Ramos (cell line): ENCODE data around the gene IMP4.
"Not testable (repeated sequence)": the region's sequence is repeated elsewhere in the genome, so short reads cannot be mapped to it uniquely, and the experiment has no call there.

Experiments
- in situ Hi-C: fragments of 300-500 bp; cut with MboI; formaldehyde crosslinking; loops from one replicate; pipeline ENCODE4 v1.14.3; 2022; ENCODE audit warnings: low sequenced_read_pairs; ENCODE audit not compliant: unreplicated experiment

Gene IMP4

DNA sequence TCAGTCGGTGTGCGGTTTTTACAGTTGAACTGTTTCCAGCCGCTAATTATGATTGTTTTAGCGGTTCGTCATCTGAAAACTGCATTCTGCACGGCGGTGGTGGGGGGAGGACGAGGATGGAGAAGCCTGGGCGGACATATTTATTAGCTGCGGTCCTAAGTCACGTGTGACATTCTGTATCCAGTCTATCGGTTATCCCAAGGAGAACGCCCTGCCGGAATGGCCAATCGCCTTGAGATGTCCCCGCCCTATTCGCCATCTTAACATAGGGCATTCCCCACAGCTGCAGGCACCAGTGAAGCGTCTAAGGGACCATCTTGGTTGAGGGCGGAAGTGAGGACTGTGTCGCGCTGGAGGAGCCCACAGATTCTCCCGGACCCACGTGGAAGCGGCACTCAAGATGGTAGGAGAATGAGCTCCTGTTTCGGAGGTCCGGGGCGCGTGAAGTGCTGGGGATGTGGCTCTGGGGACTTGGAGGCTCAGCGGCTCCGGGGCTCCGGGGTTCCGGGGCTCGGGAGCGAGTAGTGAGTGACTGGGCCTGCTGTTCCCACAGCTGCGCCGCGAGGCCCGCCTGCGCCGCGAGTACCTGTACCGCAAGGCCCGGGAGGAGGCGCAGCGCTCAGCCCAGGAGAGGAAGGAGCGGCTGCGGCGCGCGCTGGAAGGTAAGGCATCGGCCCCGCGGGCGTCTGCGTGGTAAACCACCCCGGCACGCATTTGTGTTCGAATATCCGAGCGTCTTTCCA is at the start of gene IMP4:
IMP4 (plus strand) TSS at position 365 of the 743 bp plus-strand sequence; CDS start at position 401, 36 bp downstream.
- in situ Hi-C loops: no loop called here

DNA sequence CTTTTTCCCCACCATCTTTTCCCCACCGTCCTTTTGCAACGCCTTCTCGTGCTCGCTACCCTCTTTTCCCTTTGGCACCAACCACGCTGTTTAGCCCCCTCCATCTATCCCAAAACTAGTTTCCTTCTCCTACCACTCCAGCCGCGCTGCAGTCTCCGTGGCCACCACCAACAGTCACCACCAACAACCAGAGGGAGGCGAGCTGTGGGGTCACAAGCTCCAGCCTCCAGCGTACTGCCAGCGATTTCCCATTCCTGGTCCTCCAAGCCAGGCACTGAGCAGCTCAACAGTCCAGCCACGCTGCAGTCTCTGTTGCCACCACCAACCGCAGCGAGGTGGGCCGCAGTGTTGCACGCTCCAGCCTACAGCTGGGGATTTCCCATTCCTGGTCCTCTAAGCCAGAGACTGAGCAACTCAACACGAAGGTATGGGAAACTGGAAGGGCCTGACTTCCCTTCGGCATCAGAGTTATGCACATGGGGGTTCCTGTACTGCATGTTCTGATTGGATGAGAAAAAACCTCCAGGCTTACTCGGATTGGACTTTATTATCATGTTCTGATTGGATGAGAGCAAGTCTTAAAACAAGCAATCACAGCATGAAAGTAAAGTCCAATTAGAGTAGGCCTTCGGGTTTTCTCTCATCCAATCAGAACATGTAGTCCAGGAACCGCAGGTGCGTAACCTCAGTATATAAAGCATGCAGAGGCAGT is 42.3 kb upstream of the IMP4 start:
- in situ Hi-C loops: no loop called here

GRCh38 chr2:130300970-130301348 is 41.7 kb upstream of the IMP4 start:
- in situ Hi-C loops: no loop called here

GRCh38 chr2:130302164-130302886 is 40.4 kb upstream of the IMP4 start:
- in situ Hi-C loops: no loop called here

- in situ Hi-C loops: no loop called here
These were observed 39.5 kb upstream of the IMP4 start for GRCh38 chr2:130303169-130303568.

DNA sequence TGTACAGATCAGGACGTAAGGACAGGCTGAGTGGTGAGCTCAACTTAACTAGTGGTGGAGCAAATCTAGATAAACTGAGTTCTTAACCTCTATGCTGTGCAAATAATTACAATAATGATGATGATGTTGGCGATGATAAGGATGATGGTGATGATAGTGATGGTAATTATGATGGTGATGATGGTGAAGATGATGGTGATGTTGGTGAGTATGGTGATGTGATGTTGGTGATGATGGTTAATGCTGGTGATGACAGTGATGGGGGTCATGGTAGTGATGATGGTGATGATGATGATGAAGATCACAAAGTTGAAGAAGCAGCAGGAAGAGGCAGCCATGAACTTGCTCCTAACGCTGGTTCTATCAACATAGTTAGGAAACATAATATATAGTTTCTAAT is 38.0 kb upstream of the IMP4 start:
- in situ Hi-C loops: no loop called here

DNA sequence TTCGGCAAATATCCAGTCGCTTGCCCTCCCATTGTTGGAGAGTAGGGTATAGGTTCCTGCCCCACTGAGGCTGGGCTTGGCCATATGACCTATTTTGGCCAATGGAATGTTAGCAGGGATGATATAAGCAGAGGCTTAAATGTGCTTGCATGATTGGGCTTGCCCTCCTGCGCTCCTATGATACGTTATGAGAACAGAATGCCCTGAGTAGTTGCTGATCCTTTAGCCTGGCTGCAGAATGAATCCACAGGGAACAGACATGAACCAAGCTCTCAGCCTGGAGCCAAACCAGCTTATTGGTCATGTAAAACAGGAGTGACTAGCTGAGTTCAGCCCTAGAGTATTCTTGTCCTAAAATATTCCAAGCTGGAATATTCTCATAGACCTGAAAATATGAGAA is 34.8 kb upstream of the IMP4 start:
- in situ Hi-C loops: no loop called here

DNA sequence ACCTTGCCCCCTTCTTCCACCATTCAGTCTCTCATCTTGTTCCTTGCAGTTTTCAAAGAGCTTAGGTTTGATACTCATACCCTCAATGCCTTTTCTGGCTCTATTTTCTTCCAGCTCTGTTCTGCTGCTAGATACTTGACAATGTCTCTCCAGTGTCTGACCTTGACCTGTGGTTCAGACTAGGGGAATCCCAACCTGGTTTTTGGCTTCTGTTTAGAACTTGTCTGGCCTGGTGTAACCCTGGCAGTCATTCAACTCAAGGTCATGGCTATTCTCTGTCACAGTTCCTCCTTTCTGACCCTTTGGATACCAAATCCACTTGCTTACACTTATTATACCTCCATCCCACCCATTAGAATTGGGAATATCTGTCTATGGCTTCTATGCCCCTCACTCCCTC is 31.8 kb upstream of the IMP4 start:
- in situ Hi-C loops: no loop called here

GRCh38 chr2:130313812-130314334 is 28.8 kb upstream of the IMP4 start:
- in situ Hi-C loops: no loop called here

- in situ Hi-C loops: no loop called here
These were observed 28.3 kb upstream of the IMP4 start for GRCh38 chr2:130314377-130314776.

- in situ Hi-C loops: no loop called here
These were observed 26.1 kb upstream of the IMP4 start for GRCh38 chr2:130316596-130316995.

GRCh38 chr2:130318906-130319305 is 23.8 kb upstream of the IMP4 start:
- in situ Hi-C loops: no loop called here

DNA sequence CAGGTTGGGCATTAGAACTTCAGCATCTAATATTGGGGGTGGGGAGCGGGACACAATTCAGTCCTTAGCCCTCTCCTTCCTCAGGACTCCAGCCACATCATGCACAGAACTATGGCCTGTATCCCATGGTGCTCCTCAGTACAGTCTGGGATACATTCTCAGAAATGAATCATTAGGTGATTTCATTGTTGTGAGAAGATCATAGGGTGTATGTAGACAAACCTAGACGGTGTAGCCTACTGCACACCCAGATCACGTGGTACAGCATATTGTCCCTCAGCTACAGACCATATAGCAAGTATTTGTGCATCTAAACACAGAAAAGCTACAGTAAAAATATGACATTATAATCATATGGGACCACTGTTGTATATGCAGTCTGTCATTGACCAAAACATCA is 23.2 kb upstream of the IMP4 start:
- in situ Hi-C loops: no loop called here

GRCh38 chr2:130327703-130328527 is 14.8 kb upstream of the IMP4 start:
- in situ Hi-C loops: no loop called here

DNA sequence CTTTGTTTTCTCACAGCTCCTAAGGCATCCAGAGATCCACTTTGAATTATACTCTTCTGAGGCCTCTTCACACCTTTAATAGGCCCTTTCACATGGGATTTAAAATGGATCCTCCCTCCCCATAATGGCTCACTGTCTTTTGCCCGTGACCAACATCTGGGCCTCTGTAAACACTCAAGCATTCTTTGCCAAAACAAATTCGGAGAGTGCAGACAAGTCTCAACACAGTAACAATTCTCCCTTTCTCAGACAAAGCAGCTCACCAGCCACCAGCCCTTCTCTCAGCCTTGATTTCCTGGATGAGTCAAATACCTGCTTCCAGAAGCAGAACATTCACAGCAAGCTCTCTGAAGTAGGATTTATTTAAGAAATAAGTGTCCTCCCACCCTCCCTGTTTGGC is 14.0 kb upstream of the IMP4 start:
- in situ Hi-C loops: no loop called here

DNA sequence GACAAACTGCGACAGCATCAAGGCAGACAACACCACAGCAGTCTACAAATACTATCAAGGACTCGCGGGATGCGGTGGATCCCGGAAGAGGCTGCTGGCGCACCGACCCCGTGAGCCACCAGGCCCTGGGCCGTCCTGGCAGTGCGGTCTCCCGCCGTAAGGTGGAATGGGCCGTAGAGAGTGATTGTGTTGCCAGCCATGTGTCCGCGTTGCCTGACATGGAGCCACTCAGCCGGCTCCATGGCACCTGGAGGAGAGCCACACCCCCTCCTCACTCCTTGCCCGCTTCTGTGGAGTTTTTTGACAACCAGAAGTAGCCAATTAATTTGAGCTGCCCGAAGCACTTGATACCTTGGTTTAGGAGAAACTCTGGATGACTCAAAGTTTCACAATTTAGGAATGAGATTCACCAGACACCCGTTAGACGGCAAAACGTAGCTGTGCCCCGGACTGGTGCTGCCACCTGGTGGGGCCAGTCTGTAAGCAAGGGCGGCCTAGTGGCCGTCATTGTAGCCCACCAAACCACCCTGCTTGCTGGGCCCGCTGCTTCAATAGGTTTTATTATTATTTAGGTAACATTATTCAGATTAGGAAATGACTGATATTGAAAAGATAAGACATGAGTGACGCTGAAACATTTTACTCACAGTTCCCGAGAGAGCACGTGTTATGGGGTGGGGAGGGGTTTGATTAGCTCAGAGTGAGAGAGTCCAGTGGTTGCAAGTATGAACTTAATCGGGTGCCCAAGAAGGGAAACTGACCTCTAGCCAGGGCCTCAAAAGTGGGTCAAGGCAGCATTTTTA is 10.2 kb upstream of the IMP4 start:
- in situ Hi-C loops: no loop called here

GRCh38 chr2:130333253-130333652 is 9.4 kb upstream of the IMP4 start:
- in situ Hi-C loops: not testable (repeated sequence)

GRCh38 chr2:130334026-130334425 is 8.7 kb upstream of the IMP4 start:
- in situ Hi-C loops: no loop called here

DNA sequence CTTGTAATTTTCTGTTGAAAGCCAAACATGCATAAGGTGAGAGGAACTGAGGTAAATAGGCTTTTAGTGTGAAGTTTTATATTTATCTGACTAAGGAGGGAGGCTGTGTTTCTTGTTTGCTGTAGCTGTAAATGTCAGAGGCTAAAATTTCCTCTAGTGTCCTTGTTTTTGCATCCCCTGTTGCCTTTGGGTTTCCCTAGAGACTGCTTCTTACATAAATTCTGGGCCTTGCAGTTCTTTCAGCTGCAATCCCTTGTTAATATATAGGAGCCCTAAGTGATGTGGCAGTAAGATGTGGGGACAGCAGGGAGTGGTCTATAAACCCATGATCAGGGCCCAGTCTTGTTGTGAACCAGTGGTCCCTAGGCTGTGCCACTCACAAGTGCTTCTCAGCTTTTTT is 7.5 kb upstream of the IMP4 start:
- in situ Hi-C loops: loop anchor here (5.0 kb wide), 1 partner anchor 153 kb away; the partner anchor contains the start of genes MZT2B and SMPD4
